Measurements from ENCODE around the gene BICC1. TPM values are rescaled to one million over a fixed set of nuclear protein-coding genes. Genes with fewer than 3 reads are reported as not detected.

Gene BICC1, protein sequence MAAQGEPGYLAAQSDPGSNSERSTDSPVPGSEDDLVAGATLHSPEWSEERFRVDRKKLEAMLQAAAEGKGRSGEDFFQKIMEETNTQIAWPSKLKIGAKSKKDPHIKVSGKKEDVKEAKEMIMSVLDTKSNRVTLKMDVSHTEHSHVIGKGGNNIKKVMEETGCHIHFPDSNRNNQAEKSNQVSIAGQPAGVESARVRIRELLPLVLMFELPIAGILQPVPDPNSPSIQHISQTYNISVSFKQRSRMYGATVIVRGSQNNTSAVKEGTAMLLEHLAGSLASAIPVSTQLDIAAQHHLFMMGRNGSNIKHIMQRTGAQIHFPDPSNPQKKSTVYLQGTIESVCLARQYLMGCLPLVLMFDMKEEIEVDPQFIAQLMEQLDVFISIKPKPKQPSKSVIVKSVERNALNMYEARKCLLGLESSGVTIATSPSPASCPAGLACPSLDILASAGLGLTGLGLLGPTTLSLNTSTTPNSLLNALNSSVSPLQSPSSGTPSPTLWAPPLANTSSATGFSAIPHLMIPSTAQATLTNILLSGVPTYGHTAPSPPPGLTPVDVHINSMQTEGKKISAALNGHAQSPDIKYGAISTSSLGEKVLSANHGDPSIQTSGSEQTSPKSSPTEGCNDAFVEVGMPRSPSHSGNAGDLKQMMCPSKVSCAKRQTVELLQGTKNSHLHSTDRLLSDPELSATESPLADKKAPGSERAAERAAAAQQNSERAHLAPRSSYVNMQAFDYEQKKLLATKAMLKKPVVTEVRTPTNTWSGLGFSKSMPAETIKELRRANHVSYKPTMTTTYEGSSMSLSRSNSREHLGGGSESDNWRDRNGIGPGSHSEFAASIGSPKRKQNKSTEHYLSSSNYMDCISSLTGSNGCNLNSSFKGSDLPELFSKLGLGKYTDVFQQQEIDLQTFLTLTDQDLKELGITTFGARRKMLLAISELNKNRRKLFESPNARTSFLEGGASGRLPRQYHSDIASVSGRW
- total RNA-seq (2022) = 58.0 and 70.2 TPM in 2 replicates
- percentile 95 among the genes with signal in this experiment for Bru-seq, nascent RNA
- percentile 88 among the genes with signal in this experiment for BruChase-seq, experiment 1, labeled RNA remaining after a 6-hour chase
- BruChase-seq, experiment 2, labeled RNA remaining after a 2-hour chase = percentile 85 among the genes with signal in this experiment
- long read RNA-seq, full-length matches to known transcripts = 1 of 15 reads
- long read RNA-seq, partial matches to known transcripts = 1 of 15 reads
- long read RNA-seq, other reads (novel, unspliced or antisense) = 13 of 15 reads

DNA sequence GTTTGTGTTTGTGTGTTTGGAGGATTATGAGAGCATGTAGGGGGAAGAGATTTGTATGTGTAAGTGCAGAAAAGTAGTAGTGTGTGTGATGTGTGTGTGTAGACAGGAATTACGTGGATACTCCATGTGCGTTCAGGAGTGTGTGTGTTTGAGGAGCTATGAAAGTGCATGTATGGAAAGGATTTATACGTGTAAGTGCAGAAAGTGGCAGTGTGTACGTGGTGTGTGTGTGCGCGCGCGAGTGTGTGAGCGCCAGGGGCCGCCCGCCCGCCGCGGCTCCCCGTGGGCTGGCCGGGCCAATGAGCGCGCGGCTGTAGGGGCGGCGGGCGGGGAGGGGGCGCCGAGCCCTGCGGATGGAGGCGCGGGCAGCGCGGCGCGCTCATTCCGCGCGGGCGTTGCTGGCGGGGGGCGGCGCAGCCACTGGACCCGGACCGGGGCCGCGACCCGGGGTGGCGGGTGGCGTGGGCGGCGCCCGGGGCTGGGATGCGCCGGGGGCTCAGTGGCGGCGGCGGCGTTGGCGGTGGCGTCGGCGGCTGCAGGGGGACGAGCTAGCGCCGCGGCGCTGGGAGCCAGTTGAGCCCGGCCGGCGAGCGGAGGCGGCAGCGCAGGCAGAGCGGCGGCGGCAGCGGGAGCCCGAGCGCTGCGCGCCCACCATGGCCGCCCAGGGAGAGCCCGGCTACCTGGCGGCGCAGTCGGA is at the start of gene BICC1:
Gene BICC1 (plus strand): TSS at position 382 of the 697 bp plus-strand sequence. CDS start 272 bp downstream, at position 654.
- Mint-ChIP-seq H3K27me3 (ENCODE audit: unreplicated experiment) (no peaks in the 10 kb centered on the region), H3K9me3 (ENCODE audit: low read depth, unreplicated experiment) (no peaks in the 10 kb centered on the region), H3K36me3 (ENCODE audit: insufficient read depth, unreplicated experiment) (peaks cover 47% of the 10 kb centered on the region), H3K4me3 (ENCODE audit: low read depth, unreplicated experiment) (peak within 1 kb of the TSS; percentile 77), H3K4me1 (ENCODE audit: low read depth, unreplicated experiment) (peaks cover 24% of the 10 kb centered on the region), H3K27ac (ENCODE audit: unreplicated experiment) (peak within 1 kb of the TSS; percentile 76)
- intact Hi-C loops (cut with micrococcal nuclease; ENCODE audit: unreplicated experiment) = loop anchor here (10.0 kb wide), 2 partner anchors 208 to 662 kb away; partner anchors contain the start of gene PHYHIPL
- peak; percentile 70 for DNase-seq
- CTCF ChIA-PET = interaction anchor here (0.6 to 3.8 kb wide), 3 partner anchors 18 to 186 kb away, joined by 3 to 17 read pairs (median 3); no protein-coding TSS in a partner anchor
- TF ChIP-seq, protein P1, sequence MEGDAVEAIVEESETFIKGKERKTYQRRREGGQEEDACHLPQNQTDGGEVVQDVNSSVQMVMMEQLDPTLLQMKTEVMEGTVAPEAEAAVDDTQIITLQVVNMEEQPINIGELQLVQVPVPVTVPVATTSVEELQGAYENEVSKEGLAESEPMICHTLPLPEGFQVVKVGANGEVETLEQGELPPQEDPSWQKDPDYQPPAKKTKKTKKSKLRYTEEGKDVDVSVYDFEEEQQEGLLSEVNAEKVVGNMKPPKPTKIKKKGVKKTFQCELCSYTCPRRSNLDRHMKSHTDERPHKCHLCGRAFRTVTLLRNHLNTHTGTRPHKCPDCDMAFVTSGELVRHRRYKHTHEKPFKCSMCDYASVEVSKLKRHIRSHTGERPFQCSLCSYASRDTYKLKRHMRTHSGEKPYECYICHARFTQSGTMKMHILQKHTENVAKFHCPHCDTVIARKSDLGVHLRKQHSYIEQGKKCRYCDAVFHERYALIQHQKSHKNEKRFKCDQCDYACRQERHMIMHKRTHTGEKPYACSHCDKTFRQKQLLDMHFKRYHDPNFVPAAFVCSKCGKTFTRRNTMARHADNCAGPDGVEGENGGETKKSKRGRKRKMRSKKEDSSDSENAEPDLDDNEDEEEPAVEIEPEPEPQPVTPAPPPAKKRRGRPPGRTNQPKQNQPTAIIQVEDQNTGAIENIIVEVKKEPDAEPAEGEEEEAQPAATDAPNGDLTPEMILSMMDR (IDR thresholded peaks at IDR 0.05; ENCODE audit: unreplicated experiment) = no peak
- no TSS peak for BruUV-seq (replicated peaks)

DNA sequence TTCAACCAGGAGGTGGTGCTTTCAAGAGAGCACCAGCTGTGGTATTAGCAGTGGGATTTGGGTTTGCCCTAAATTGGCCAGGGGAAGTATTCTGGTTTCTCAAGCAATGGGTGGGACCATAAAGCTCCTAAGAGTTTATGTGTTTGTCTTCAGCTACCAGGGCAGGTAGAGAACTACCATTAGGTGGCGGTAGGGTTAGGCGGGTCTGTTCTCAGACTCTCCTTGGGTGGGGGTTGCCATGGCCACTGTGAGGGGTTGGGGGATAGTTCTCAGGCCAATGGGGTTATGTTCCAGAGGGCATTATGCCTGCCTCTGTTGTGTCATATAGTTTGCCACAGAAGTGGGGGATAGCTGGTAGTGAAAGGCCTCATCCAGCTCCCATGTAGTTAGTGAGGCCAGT is 47.7 kb upstream of the BICC1 start:
- peaks cover 41% of the 10 kb centered on the region for H3K4me1 Mint-ChIP-seq (ENCODE audit: low read depth, unreplicated experiment)
- CTCF ChIA-PET = interaction anchor here (0.9 to 2.1 kb wide), 4 partner anchors 10 to 29 kb away, joined by 3 to 4 read pairs (median 3); no protein-coding TSS in a partner anchor
- BruUV-seq (replicated peaks) = no TSS peak
- H3K27me3 Mint-ChIP-seq (ENCODE audit: unreplicated experiment) = no peaks in the 10 kb centered on the region
- TF ChIP-seq, protein P1 (IDR thresholded peaks at IDR 0.05; ENCODE audit: unreplicated experiment) = no peak
- H3K9me3 Mint-ChIP-seq (ENCODE audit: low read depth, unreplicated experiment) = peaks cover 7% of the 10 kb centered on the region
- no peak overlapping the region for H3K4me3 Mint-ChIP-seq (ENCODE audit: low read depth, unreplicated experiment)
- no peaks in the 10 kb centered on the region for H3K36me3 Mint-ChIP-seq (ENCODE audit: insufficient read depth, unreplicated experiment)
- intact Hi-C loops (cut with micrococcal nuclease; ENCODE audit: unreplicated experiment) = no loop called here
- no peak for DNase-seq
- no peak overlapping the region for H3K27ac Mint-ChIP-seq (ENCODE audit: unreplicated experiment)

DNA sequence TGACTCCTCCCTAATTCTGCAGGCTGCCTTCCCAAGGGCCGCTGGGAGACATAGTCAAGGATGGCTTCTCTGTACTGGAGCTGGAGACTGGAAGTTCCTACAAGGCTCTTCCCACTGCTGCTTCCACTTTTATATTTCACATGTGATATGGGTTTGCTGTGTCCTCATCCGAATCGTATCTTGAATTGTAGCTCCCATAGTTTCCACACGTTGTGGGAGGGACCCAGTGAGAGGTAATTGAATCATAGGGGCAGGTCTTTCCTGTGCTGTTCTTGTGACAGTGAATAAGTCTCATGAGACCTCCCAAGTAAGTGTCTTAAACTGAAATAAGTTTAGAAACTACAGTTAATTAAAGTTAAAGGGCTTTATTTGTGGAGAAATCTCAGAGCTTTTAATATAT is 47.0 kb upstream of the BICC1 start:
- BruUV-seq (replicated peaks) = no TSS peak
- TF ChIP-seq, protein P1 (IDR thresholded peaks at IDR 0.05; ENCODE audit: unreplicated experiment) = no peak
- Mint-ChIP-seq H3K27me3 (ENCODE audit: unreplicated experiment) (peaks cover 2% of the 10 kb centered on the region), H3K4me1 (ENCODE audit: low read depth, unreplicated experiment) (peaks cover 48% of the 10 kb centered on the region), H3K4me3 (ENCODE audit: low read depth, unreplicated experiment) (no peak overlapping the region), H3K36me3 (ENCODE audit: insufficient read depth, unreplicated experiment) (no peaks in the 10 kb centered on the region), H3K9me3 (ENCODE audit: low read depth, unreplicated experiment) (peaks cover 7% of the 10 kb centered on the region), H3K27ac (ENCODE audit: unreplicated experiment) (no peak overlapping the region)
- CTCF ChIA-PET = interaction anchor here (0.9 to 2.1 kb wide), 3 partner anchors 18 to 30 kb away, joined by 3 to 4 read pairs (median 3); no protein-coding TSS in a partner anchor
- intact Hi-C loops (cut with micrococcal nuclease; ENCODE audit: unreplicated experiment) = no loop called here
- DNase-seq = no peak
